ENCODE data around the gene SDK1.

Gene SDK1

GRCh38 chr7:3757059-3757458, 456.0 kb downstream of the SDK1 start:
- FAIRE-seq: no peak

DNA sequence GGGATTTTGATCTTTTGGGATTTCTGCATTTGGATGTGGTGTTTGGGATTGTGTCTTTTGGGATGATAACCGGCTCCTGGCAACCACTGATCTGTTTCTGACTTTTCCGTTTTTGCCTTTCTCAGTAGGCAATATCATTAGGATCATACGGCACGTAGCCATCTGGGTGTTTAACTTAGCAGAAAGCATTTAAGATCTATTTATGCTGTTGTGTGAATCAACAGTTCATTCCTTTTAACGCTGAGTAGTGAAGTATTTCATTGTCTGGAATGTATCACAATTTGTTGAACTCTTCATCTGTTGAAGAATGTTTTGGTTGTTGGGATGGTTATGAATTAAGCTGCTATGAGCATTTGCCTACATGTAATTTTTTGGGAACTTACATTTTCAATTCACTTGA, 459.6 kb downstream of the SDK1 start:
- FAIRE-seq (no peak), DNase-seq (ENCODE audit: insufficient read length, low spot score) (no peak)

More at GRCh38 chr7:3757059-3757458, 456.0 kb downstream of the SDK1 start:
- DNase-seq (ENCODE audit: insufficient read length, low spot score): no peak

DNA sequence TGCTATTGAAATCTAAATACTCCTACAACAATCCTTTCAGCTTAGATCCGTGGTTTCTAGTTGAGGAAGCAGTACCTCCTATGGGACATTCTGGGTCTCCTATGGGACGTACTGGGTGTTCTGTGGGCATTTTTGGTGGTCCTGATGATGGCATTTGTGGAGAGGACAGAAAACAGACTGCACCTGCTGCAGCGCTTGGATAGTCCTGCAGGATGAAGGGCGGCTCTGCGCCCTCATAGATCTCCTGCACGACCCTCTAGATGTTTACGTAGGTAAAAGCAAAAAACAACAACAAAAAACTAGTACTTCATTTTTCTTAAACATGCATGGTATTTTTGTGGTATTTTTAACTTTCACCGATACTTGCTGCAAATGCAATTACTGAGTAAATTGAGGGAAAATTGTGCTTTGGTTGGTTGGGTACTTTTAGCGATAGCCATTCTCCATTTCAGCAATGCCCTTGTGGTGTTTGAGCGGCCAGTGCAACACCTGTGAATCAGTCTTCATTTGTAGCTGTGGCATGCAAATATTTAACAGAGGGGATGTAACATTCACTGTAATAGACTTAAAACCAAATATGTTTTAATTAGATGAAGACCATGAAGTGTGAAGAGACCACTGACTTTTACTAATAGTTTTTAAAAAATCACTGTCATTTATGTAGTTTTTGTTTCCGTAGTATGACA, 461.2 kb downstream of the SDK1 start:
- no peak for DNase-seq (ENCODE audit: insufficient read length, low spot score)
- FAIRE-seq: no peak

DNA sequence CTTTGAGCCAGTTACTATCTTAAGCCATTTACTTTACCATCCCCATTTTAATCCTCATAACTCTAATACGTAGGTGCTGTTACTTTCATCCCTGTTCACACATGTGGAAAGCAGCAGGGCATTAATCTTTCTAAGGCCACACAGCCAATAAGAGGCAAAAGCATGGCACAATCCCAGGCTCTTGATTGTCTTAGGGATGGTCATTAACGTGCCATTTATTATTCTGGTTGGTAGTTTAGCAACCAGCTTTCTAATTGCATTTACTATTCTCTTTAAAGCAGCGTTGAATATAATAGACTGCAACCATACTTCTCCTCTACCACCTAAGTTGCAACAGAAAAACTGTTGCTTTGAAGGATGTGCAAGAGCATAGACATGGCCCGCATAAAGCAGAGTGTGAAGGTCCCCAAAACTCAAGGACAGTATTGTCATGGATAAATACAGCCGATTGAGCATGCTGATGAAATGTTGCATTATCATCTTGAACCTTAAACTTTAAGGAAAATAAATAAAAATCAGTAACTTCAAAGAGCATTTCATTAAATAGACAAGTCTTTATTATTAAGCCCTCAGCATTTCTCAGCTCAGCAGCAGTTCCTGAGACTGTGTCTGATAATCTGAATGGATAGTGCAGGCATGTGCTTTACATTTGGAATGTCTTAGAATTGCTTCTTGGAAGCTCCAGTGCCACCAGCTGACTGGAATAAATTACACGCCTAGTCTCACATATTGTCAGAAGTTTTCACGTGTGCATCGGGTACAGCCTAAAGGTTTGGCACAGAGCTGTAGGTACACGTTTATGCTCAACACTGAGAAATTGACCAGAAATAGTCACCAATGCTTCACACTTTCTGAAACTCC, 467.1 kb downstream of the SDK1 start:
- FAIRE-seq (no peak), DNase-seq (ENCODE audit: insufficient read length, low spot score) (no peak)

DNA sequence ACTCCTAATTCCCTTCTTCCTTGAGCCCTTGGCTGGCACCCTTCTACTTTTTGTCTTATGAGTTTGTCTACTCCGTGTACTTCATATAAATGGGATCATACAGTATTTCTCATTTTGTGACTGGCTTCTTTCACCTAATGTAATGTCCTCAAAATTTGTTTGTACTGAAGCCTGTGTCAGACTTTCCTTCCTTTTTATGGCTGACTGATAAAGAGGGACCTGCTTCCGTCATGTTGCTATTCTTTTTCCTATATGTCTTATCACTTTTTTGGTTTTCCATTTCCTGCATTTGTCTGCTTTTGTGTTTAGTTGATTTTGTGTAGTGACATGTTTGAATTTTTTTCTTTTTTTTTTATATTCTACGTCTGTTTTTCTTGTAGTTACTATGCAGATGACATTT, 470.9 kb downstream of the SDK1 start:
- DNase-seq (ENCODE audit: insufficient read length, low spot score): no peak
- FAIRE-seq: no peak

GRCh38 chr7:3778345-3778744, 477.3 kb downstream of the SDK1 start:
- FAIRE-seq (no peak), DNase-seq (ENCODE audit: insufficient read length, low spot score) (no peak)

GRCh38 chr7:3780016-3780415, 479.0 kb downstream of the SDK1 start:
- no peak for DNase-seq (ENCODE audit: insufficient read length, low spot score)
- no peak for FAIRE-seq

DNA sequence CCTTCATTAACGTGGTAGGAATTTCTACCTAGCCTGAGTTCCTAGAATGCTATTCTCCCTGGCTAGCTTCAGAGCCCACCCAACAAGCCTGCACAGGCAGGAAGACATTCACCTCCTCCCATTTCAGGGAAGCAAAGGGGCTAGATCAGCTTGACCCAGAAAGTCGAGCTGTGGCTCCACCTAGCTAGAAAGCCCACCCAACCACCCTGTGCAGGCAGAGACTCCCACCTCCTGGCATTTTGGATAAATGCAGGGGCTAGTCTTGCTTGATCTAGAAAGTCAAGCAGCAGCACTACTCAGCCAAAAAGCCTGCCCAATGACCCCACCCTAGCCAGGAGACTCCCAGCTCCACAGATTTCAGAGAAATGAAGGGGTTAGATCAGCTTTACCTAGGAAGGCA, 479.5 kb downstream of the SDK1 start:
- FAIRE-seq (no peak), DNase-seq (ENCODE audit: insufficient read length, low spot score) (no peak)

- DNase-seq (ENCODE audit: insufficient read length, low spot score) (no peak), FAIRE-seq (no peak)
Measured at GRCh38 chr7:3781607-3782006, 480.6 kb downstream of the SDK1 start.

GRCh38 chr7:3787717-3788264, 486.7 kb downstream of the SDK1 start:
- FAIRE-seq (no peak), DNase-seq (ENCODE audit: insufficient read length, low spot score) (no peak)

DNA sequence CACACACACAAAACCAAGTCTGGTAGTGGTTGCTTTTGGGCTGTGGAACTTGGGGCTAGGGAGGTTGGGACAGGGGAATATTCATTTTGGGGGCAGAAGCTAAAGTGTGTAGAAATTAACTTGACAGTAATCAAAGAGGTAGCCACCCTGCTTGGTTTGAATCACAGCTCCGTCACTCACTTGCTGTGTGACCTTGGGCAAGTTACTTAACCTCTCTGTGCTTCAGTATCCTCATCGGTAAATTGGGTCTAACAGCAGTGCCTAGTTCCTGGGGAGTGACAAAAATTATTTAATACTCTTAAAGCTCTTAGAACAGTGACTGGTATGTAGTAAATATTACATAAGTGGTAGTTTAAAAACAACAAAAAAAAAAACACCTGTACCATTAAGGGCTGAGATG, 489.8 kb downstream of the SDK1 start:
- DNase-seq (ENCODE audit: insufficient read length, low spot score) (no peak), FAIRE-seq (no peak)

GRCh38 chr7:3791327-3791726, 490.3 kb downstream of the SDK1 start:
- FAIRE-seq (no peak), DNase-seq (ENCODE audit: insufficient read length, low spot score) (no peak)

GRCh38 chr7:3795141-3795540, 494.1 kb downstream of the SDK1 start:
- DNase-seq (ENCODE audit: insufficient read length, low spot score): no peak
- no peak for FAIRE-seq

GRCh38 chr7:3795781-3796180, 494.7 kb downstream of the SDK1 start:
- no peak for DNase-seq (ENCODE audit: insufficient read length, low spot score)
- no peak for FAIRE-seq

GRCh38 chr7:3805151-3805550, 504.1 kb downstream of the SDK1 start:
- FAIRE-seq (no peak), DNase-seq (ENCODE audit: insufficient read length, low spot score) (no peak)

DNA sequence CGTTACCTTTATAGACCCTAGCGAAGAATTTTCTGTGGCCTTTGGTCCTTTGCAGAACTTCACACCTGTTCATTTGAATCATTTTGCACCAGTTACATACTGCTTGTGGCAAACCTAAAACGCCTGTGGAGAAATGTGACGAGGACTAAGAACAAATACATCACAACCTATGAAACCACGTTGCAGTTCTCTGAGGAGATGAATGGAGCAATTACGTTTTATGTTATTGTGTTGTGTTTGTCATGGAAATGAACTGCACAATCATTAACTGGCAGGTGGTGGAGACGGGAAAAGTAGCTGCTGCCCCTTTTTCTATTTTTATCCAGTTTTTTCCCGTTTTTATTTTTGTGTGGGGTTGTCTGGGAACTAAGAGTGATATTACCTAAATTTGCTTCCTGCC, 505.5 kb downstream of the SDK1 start:
- FAIRE-seq: no peak
- DNase-seq (ENCODE audit: insufficient read length, low spot score): no peak

DNA sequence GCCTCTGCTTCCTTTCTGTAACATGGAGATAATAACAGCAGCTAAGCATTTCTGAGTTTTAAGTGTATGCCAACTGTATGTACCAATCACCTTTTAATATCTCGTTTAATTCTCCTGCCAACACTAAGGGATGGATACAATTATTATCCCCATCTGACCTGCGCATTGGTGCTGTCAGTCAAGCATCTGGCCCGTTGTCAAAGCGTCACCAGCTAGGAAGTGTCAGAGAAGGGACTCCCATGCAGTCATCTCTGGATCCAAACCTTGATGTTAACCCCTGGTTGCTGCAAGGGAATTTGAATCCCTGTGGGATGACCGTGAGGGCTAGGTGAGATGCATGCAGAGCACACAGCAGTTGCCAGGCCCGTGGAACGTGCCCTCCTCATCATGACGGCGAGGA, 506.8 kb downstream of the SDK1 start:
- FAIRE-seq: no peak
- DNase-seq (ENCODE audit: insufficient read length, low spot score): no peak

GRCh38 chr7:3821488-3821887, 520.4 kb downstream of the SDK1 start:
- no peak for DNase-seq (ENCODE audit: insufficient read length, low spot score)
- no peak for FAIRE-seq

DNA sequence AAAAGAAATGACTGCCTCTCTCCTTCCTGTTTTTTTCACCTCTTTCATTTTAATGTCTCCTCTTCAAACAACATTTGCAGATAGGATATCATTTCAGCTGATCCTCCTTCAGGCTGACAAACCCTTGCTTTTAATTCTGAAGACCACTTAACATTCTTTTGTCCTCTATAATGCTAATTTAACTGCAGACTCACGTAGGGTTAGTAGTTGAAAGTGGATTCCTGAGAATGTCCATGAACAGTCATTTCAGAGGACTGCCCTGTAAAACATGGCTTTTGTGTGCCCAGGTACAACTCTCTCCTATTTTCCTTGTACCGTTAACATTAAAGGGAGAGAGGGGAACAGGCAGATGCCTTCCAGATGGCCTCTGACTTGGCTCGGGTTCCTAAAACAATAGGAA, 524.4 kb downstream of the SDK1 start:
- DNase-seq (ENCODE audit: insufficient read length, low spot score) (no peak), FAIRE-seq (no peak)

- FAIRE-seq (no peak), DNase-seq (ENCODE audit: insufficient read length, low spot score) (no peak)
Measured at GRCh38 chr7:3832199-3832598, 531.1 kb downstream of the SDK1 start.

- FAIRE-seq: no peak
Measured at GRCh38 chr7:3835109-3835508, 534.1 kb downstream of the SDK1 start.

DNA sequence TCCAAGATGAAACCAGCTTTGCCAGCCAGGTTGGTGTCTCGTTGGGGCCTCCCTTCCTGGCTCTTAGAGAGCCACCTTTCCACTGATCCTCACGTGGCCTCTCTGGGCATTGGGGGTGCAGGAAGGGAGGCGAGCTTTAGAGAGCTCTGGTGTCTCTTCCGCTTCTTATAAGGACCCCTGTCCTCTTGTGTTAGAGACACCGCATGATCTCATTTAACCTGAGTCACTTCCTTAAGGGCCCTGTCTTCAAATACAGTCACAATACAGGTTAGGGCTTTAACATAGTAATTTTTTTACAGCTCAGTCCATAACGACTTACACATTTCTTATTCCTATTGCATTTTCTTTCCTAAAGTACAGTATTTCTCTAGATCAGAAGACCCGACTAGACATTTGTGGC, 535.8 kb downstream of the SDK1 start:
- FAIRE-seq (no peak), DNase-seq (ENCODE audit: insufficient read length, low spot score) (no peak)

More at GRCh38 chr7:3835109-3835508, 534.1 kb downstream of the SDK1 start:
- DNase-seq (ENCODE audit: insufficient read length, low spot score): no peak

All from GM19239 (cell line).